Measurements from ENCODE around the gene POLDIP2. TPM values are rescaled to one million over a fixed set of nuclear protein-coding genes. Genes with fewer than 3 reads are reported as not detected.

POLDIP2 gene
- polyA plus RNA-seq, 1 experiment, result 141 TPM

GRCh38 chr17:28404461-28404811, 47.1 kb upstream of the POLDIP2 start:
- CTCF ChIA-PET, result interaction anchor here (3.2 kb wide), 1 partner anchor 12 kb away, joined by 16 read pairs; no protein-coding TSS in a partner anchor
- POLR2A ChIA-PET, result no interaction called here

GRCh38 chr17:28404007-28404406, 46.7 kb upstream of the POLDIP2 start:
- Histone ChIP-seq H3K4me3 (ENCODE audit: low read depth, low read length) (no peak overlapping the region), H3K36me3 (ENCODE audit: control insufficient read depth, insufficient read depth, low read length) (peaks cover 5% of the 10 kb centered on the region), H3K27me3 (ENCODE audit: control insufficient read depth, insufficient read depth, low read length) (no peaks in the 10 kb centered on the region)
- DNase-seq (ENCODE audit: low read depth), result no peak
- POLR2A ChIA-PET, result no interaction called here
- no peak for TF ChIP-seq CTCF (IDR thresholded peaks at IDR 0.05; ENCODE audit: insufficient read depth, low read depth, low read length)
- CTCF ChIA-PET, result interaction anchor here (1.4 to 3.2 kb wide), 2 partner anchors 13 to 21 kb away, joined by 3 to 16 read pairs; no protein-coding TSS in a partner anchor

More at GRCh38 chr17:28404461-28404811, 47.1 kb upstream of the POLDIP2 start:
- DNase-seq (ENCODE audit: low read depth), result no peak
- no peaks in the 10 kb centered on the region; the same call in 1 of the 2 replicates for H3K27me3 ChIP-seq (ENCODE audit: control insufficient read depth, insufficient read depth, low read length)
- peaks cover 3% of the 10 kb centered on the region for H3K36me3 ChIP-seq (ENCODE audit: control insufficient read depth, insufficient read depth, low read length)
- no peak overlapping the region for H3K4me3 ChIP-seq (ENCODE audit: low read depth, low read length)
- no peak for TF ChIP-seq CTCF (IDR thresholded peaks at IDR 0.05; ENCODE audit: insufficient read depth, low read depth, low read length)

DNA sequence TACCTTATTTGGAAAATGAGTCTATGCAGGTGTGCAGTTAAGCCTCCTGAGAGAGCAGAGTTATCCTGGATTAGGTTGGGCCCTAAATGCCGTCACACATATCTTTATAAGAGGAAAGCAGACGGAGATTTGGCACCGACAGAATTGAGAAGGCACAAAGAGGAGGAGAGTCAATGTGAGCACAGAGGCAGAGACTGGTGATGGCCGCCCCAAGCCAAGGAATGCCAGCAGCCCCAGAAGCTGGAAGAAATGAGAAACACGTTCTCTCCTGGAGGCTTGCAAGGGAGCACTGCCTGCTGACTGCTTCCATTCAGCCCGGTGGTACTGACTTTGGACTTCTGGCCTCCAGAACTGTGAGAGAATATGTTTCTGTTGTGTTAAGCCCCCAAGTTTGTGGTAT, 45.5 kb upstream of the POLDIP2 start:
- Histone ChIP-seq H3K36me3 (ENCODE audit: control insufficient read depth, insufficient read depth, low read length) (peaks cover 9% of the 10 kb centered on the region), H3K27me3 (ENCODE audit: control insufficient read depth, insufficient read depth, low read length) (no peaks in the 10 kb centered on the region), H3K4me3 (ENCODE audit: low read depth, low read length) (no peak overlapping the region)
- DNase-seq (ENCODE audit: low read depth), result no peak
- ChIA-PET POLR2A (no interaction called here), CTCF (interaction anchor here (1.4 kb wide), 1 partner anchor 20 kb away, joined by 3 read pairs; no protein-coding TSS in a partner anchor)
- TF ChIP-seq CTCF (IDR thresholded peaks at IDR 0.05; ENCODE audit: insufficient read depth, low read depth, low read length), result no peak

GRCh38 chr17:28402224-28402630, 44.9 kb upstream of the POLDIP2 start:
- ChIA-PET POLR2A (no interaction called here), CTCF (interaction anchor here (2.4 kb wide), 1 partner anchor 14 kb away, joined by 13 read pairs; no protein-coding TSS in a partner anchor)
- no peak for TF ChIP-seq CTCF (IDR thresholded peaks at IDR 0.05; ENCODE audit: insufficient read depth, low read depth, low read length)
- Histone ChIP-seq H3K36me3 (ENCODE audit: control insufficient read depth, insufficient read depth, low read length) (peaks cover 9% of the 10 kb centered on the region), H3K4me3 (ENCODE audit: low read depth, low read length) (no peak overlapping the region), H3K27me3 (ENCODE audit: control insufficient read depth, insufficient read depth, low read length) (no peaks in the 10 kb centered on the region)
- DNase-seq (ENCODE audit: low read depth), result no peak

- TF ChIP-seq CTCF (IDR thresholded peaks at IDR 0.05; ENCODE audit: insufficient read depth, low read depth, low read length), result no peak
- POLR2A ChIA-PET, result no interaction called here
- DNase-seq (ENCODE audit: low read depth), result no peak
- Histone ChIP-seq H3K36me3 (ENCODE audit: control insufficient read depth, insufficient read depth, low read length) (peaks cover 9% of the 10 kb centered on the region), H3K4me3 (ENCODE audit: low read depth, low read length) (no peak overlapping the region), H3K27me3 (ENCODE audit: control insufficient read depth, insufficient read depth, low read length) (no peaks in the 10 kb centered on the region)
- CTCF ChIA-PET, result interaction anchor here (1.2 to 2.4 kb wide), 3 partner anchors 17 to 21 kb away, joined by 3 to 13 read pairs (median 4); no protein-coding TSS in a partner anchor
Observed at GRCh38 chr17:28399808-28400207, 42.5 kb upstream of the POLDIP2 start.
